Fibroblast of peridontal ligament (primary cell): ENCODE results near the gene KCNN3.
"Not testable (repeated sequence)": the region's sequence is repeated elsewhere in the genome, so short reads cannot be mapped to it uniquely, and the experiment has no call there.

Experiments
- DNase-seq: peaks from one replicate; pipeline ENCODE4 v3.0.0-alpha.2; 2010; ENCODE audit errors: extremely low read depth

KCNN3 gene

GRCh38 chr1:154698320-154699096 lies 171.6 kb downstream of the KCNN3 start:
- DNase-seq = no peak

GRCh38 chr1:154697710-154698109 lies 172.4 kb downstream of the KCNN3 start:
- no peak for DNase-seq

GRCh38 chr1:154696456-154696855 lies 173.6 kb downstream of the KCNN3 start:
- DNase-seq = no peak

DNA sequence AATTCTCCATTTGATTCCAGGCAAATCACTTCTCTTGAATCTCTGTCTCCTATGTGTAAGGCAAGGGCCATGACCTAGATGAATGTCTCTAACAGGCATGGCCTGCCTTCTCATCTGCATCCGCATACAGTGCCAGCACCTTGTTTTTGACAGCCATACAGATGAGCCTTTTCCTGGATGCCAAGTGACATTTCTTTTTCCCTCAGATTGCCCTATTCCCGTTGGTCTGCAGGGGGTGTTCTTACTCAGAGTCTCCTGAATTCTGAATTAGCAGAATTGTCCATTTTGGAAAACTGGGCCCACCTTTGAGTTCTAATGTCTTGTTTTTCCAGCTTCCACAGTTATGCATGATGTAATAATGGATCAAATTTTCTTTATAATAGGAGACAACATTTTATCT lies 174.1 kb downstream of the KCNN3 start:
- DNase-seq = no peak

GRCh38 chr1:154694995-154695394 lies 175.1 kb downstream of the KCNN3 start:
- DNase-seq = no peak

GRCh38 chr1:154689083-154689482 lies 181.0 kb downstream of the KCNN3 start:
- DNase-seq = no peak

DNA sequence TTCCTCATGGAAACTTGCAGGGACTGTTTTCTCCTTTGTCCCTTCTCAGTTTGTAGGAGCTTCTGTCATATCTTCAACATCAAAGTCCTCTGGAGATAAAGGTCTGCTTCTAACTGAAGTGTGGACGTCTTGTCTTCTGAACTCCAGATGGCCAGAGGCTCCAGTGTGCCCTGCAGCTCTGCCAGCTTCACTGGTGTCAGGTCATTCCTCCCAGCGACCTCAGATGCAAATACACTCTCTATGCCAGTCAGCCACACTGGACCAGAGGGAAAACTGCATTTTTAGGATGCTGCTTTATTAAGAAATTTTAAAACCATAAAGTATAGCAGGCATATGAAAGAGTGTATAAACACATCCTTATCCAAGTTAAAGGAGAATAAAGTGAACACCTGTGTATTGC lies 183.6 kb downstream of the KCNN3 start:
- no peak for DNase-seq

- DNase-seq = no peak
These were observed 186.3 kb downstream of the KCNN3 start for GRCh38 chr1:154683820-154684219.

DNA sequence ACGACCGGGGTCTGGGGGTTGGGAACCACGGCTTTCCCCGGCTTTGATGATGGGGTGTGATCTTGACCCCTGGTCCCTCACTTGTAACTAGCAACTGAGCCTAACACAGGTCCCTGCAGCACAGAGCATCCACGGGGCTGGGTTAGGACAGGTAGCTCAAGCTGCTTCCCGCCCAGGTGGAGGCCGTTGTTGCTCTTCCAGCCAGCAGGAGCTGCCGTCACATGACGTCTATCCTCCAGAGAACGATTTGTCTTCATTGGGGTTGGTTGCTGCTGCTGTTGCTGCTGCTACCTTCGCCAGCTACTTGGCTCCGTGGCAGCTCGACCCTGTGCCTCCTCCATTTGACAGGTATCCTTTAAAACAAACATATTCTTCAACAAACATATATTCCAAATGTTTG lies 187.8 kb downstream of the KCNN3 start:
- no peak for DNase-seq

DNA sequence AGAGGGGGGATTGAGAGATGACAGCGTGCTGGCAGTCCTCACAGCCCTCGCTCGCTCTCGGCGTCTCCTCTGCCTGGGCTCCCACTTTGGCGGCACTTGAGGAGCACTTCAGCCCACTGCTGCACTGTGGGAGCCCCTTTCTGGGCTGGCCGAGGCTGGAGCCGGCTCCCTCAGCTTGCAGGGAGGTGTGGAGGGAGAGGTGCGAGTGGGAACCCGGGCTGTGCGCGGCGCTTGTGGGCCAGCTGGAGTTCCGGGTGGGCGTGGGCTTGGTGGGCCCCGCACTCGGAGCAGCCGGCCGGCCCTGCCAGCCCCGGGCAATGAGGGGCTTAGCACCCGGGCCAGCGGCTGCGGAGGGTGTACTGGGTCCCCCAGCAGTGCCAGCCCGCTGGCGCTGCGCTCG lies 192.2 kb downstream of the KCNN3 start:
- DNase-seq = not testable (repeated sequence)

- not testable (repeated sequence) for DNase-seq
These were observed 193.2 kb downstream of the KCNN3 start for GRCh38 chr1:154676847-154677246.

DNA sequence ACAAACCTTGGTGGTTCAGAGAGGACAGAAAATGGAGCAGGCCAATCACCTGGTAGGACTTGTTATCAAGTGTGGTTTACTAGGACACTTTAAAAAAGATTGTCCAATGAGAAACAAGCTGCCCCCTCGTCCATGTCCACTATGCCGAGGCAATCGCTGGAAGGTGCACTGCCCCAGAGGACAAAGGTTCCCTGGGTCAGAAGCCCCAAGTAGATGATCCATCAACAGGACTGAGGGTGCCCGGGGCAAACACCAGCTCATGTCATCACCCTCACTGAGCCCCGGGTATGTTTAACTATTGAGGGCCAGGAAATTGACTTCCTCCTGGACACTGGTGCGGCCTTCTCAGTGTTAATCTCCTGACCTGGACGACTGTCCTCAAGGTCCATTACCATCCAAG lies 195.6 kb downstream of the KCNN3 start:
- DNase-seq = not testable (repeated sequence)

GRCh38 chr1:154672245-154672644 lies 197.8 kb downstream of the KCNN3 start:
- DNase-seq = not testable (repeated sequence)

GRCh38 chr1:154671412-154671811 lies 198.7 kb downstream of the KCNN3 start:
- not testable (repeated sequence) for DNase-seq

DNA sequence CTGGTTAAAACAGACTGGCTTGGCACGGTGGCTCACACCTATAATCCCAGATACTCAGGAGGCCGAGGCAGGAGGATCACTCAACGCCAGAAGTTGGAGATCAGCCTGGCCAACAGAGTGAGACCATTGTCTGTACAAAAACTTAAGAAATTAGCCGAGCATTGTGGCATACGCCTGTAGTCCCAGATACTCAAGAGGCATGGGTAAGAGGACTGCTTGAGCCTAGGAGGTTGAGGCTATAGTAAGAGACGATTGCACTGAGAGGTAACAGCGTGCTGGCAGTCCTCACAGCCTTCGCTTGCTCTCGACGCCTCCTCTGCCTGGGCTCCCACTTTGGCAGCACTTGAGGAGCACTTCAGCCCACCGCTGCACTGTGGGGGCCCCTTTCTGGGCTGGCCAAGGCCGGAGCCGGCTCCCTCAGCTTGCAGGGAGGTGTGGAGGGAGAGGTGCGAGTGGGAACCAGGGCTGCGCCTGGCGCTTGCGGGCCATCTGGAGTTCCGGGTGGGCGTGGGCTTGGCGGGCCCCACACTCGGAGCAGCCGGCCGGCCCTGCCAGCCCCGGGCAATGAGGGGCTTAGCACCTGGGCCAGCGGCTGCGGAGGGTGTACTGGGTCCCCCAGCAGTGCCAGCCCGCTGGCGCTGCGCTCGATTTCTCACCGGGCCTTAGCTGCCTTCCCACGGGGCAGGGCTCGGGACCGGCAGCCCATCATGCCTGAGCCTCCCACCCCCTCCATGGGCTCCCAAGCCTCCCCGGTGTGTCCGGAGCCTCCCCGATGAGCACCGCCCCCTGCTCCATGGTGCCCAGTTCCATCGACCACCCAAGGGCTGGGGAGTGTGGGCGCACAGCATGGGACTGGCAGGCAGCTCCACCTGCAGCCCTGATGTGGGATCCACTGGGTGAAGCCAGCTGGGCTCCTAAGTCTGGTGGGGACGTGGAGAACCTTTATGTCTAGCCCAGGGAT lies 199.5 kb downstream of the KCNN3 start:
- DNase-seq = not testable (repeated sequence)

DNA sequence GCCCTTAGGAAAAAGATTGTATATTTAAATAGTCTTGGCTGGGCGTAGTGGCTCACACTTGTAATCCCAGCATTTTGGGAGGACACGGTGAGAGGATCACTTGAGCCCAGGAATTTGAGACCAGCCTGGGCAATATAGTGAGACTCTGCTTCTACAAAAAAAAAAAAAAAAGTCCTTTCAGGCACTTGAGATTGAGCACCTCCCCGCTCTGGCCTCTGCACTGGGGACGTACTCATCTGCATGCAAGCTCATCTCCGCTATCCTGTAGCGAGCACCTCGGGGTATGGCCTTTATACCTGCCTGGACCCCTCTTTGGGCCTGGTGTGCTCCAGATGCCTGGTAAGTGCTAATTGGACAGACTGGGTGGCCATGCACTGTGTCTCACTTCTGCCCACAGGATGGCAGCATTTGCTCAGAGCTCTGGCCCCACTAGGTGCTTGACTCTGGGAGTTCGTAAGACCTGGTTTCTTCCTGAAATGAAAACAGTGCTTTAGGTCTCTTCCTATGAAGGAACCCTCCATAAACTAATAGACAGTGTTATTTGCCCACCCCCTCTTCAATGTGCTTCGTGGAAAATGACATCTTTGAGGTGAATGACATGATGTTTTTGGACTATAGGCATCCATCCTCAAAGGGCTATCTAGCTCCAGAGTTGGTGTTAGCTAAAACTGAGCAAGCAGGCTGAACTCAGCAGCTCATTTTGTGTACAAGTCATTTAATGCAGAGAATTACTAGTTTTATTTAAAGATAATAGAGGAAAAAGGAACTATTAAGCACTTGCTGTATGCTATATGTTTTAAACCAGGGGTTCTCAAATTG lies 200.4 kb downstream of the KCNN3 start:
- peak; percentile 66 for DNase-seq

DNA sequence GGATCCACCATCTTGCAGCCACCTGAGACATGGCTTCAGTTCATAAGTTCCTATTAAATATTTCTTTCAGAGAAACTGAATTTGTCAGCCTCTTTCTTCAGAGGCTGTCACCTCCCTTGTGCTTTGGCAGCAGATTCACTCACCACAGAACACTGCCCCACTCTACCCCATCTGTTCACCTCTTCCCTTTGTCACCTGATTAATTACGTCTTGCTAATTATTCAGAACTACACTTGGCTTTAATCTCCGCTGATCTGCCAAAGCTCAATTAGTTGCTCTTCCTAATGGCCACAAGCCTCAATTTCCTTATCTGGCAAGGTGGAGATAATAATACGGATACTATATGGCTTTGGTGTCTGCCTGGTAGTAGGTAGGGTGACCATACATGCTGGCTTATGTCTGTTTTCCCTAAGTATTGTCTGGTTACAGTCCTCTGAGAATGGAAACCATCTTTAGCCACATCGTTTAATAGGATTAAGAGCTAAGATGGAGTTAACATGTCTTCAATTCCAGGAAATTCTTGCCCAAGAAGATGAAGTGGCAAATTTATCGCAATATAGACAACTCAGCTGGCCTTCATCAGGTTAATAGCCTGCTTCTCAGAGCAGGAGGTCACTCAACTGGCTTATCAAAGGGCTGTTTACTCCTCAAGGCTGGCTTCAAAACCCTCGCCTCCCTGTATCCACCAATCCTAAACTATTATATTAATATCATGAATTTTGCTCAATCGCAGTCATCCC lies 203.9 kb downstream of the KCNN3 start:
- DNase-seq = no peak

DNA sequence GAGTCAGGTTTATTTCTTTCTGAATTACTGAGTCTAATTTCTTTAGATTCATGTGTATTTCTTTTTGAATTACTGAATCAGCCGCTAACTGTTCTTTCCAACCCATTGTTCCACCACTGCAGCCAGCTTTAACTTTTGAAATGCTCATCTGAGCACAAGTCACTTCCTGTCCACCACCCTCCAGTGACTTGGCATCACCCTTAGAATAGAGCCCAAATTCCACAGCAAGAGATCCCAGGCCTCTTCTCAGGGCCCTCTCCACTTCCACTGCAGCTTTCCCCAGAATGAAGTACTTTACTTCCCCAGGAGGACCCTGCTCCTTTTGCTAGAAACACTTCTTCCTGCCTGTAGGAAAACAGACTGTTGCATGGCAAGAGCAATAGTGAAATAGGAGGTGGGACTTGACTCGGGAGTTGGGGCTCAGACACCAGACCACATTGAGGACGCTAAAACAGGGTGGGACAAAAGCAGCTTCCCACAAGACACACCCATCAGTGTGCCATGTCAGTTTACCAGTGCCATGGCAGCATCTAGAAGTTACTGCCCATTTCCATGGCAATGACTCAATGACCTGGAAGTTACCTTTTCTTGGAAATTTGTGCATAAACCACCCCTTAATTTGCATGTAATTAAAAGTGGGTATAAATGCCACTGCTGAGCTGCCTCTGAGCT lies 205.6 kb downstream of the KCNN3 start:
- no peak for DNase-seq

DNA sequence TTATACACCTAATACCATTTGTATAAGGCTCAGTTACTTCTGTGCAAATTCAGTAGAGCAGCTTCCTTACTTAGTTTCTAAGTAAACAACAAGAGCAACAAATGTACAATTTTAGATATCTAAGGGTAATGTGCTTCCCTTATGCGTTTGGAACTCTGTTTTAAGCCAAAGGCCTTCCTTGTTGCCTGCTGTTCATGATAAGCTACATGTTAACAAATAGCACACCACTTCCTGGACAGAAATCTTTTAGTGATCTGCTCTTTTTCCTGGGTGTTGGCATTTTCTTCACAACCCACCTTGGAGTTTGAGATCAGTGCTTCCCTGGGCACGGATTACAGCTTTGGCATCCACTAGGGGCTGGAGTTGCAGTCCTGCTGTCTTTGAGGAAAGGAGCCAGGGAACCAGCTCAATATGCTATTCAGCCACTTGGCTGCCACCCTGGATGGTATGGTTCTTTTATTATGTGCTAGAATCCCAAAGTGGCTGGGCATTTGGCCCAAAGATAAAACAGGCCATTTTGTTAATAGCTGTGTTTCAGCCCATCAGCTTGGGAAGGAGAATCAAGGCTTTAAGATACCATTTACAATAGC lies 206.5 kb downstream of the KCNN3 start:
- DNase-seq = no peak

GRCh38 chr1:154661110-154661509 lies 209.0 kb downstream of the KCNN3 start:
- DNase-seq = no peak
